ENCODE results near the gene TENT5D. TPM values are rescaled to one million over a fixed set of nuclear protein-coding genes. Genes with fewer than 3 reads are reported as not detected.
"Not testable (repeated sequence)": the region's sequence is repeated elsewhere in the genome, so short reads cannot be mapped to it uniquely, and the experiment has no call there.

Gene TENT5D
- total RNA-seq (2014; rRNA removed; shearing (Covaris generic)) (not detected in 2 replicates), polyA plus RNA-seq (2016; fragmentation: Nextera tagmentation; extraction: Ambion mirVana) (not detected in 2 replicates)

DNA sequence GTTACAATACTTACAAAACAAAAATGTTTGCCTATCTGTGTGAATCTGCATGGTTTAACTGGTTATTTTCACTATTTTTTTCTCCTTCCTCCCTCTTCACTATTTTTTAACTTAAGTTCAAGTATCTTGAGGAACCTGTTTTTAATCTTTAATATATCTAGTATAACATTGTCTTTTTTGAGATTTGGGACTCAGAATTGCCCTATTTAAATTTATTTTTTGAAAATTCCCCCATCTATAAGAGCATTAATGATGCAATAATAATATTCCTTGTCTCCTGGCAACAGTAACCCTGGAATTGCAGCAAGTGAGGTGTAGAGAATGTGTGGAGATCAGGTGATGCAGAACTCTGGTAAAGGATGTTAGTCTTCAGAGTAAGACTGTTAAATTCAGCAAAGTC, at the start of gene TENT5D:
Gene TENT5D, plus strand, starts transcription at position 301 of the 400 bp plus-strand sequence. CDS start 22,093 bp downstream, outside the sequence.
- H3K79me2 ChIP-seq (ENCODE audit: insufficient read depth) = no peaks in the 10 kb centered on the region
- no peak for DNase-seq
- H3K9ac ChIP-seq = no peak within 1 kb of the TSS
- no peaks in the 10 kb centered on the region for H3K27me3 ChIP-seq (replicated peaks; ENCODE audit: insufficient read depth)
- TF ChIP-seq EZH2 (IDR thresholded peaks at IDR 0.05; ENCODE audit: insufficient read depth, poor library complexity, severe bottlenecking) = no peak
- H3K27ac ChIP-seq = no peak within 1 kb of the TSS
- H2AFZ ChIP-seq = no peak within 1 kb of the TSS
- no peaks in the 10 kb centered on the region for H3K9me3 ChIP-seq (ENCODE audit: low read depth)
- no peaks in the 10 kb centered on the region for H4K20me1 ChIP-seq (ENCODE audit: insufficient read depth)
- in situ Hi-C loops (cut with MboI) = loop anchor here (25.0 kb wide), 1 partner anchor 108 kb away; no protein-coding TSS in a partner anchor
- no peaks in the 10 kb centered on the region for H3K36me3 ChIP-seq (ENCODE audit: low read depth)
- H3K4me2 ChIP-seq (ENCODE audit: unreplicated experiment) = no peak within 1 kb of the TSS
- H3F3A ChIP-seq (ENCODE audit: insufficient read depth) = no peaks in the 10 kb centered on the region
- no peaks in the 10 kb centered on the region for H3K4me1 ChIP-seq (ENCODE audit: insufficient read depth)
- no peaks in the 10 kb centered on the region for H3K9me2 ChIP-seq (ENCODE audit: insufficient read depth)
- no peak within 1 kb of the TSS for H3K4me3 ChIP-seq

DNA sequence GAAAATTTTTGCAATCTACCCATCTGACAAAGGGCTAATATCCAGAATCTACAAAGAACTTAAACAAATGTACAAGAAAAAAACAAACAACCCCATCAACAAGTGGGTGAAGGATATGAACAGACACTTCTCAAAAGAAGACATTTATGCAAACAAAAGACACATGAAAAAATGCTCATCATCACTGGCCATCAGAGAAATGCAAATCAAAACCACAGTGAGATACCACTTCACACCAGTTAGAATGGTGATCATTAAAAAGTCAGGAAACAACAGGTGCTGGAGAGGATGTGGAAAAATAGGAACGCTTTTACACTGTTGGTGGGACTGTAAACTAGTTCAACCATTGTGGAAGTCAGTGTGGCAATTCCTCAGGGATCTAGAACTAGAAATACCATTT, 34.6 kb upstream of the TENT5D start:
- H3K4me3 ChIP-seq; in situ Hi-C loops (cut with MboI); H3K27ac ChIP-seq; H3K9ac ChIP-seq; H3K79me2 ChIP-seq (ENCODE audit: insufficient read depth); H3K4me1 ChIP-seq (ENCODE audit: insufficient read depth); H3K27me3 ChIP-seq (replicated peaks; ENCODE audit: insufficient read depth); H3K4me2 ChIP-seq (ENCODE audit: unreplicated experiment); H2AFZ ChIP-seq; H3K9me3 ChIP-seq (ENCODE audit: low read depth); H3K36me3 ChIP-seq (ENCODE audit: low read depth); H3K9me2 ChIP-seq (ENCODE audit: insufficient read depth); DNase-seq; H3F3A ChIP-seq (ENCODE audit: insufficient read depth); H4K20me1 ChIP-seq (ENCODE audit: insufficient read depth): not testable (repeated sequence)
- 33 to 38% methylated on average over 1 of the region's 1 CpG for whole genome bisulfite sequencing, 2 experiments (ENCODE audit: low coverage in 1 of 2, low lambda C conversion rate in 2 of 2, missing lambda C conversion rate in 2 of 2)

DNA sequence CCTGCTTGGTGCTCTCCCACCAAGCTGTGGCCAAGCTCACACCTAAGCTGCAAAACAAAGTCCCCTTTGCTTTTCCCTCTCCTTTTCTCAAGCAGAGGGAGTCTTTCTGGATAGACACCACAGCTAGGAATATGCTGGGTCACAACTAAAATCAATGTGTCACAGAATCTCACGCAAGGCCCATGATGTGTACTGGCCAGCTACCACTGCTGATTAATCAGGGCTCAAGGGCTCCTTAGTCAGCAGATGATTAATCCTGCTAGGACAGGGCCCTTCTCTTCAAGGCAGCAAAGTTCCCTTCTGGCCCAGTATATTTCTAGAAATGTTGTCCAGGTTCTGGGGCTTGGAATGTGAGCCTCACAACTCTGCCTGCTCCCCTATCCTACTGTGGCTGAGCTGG, 32.0 kb upstream of the TENT5D start:
- no peaks in the 10 kb centered on the region for H3F3A ChIP-seq (ENCODE audit: insufficient read depth)

DNA sequence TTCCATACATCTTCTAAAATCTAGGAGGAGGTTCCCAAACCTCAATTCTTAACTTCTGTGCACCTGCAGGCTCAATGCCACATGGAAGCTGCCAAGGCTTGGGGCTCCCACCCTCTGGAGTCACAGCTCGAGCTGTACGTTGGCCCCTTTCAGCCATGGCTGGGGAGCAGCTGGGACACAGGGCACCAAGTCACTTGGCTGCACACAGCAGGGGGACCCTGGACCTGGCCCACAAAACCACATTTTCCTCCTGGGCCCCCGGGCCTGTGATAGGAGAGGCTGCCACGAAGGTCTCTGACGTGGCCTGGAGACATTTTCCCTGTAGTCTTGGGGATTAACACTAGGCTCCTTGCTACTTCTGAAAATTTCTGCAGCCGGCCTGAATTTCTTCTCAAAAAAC, 8.2 kb upstream of the TENT5D start:
- no peak for DNase-seq
- H4K20me1 ChIP-seq (ENCODE audit: insufficient read depth) = no peaks in the 10 kb centered on the region
- H3K4me3 ChIP-seq = no peak overlapping the region
- H3K4me2 ChIP-seq (ENCODE audit: unreplicated experiment) = no peak overlapping the region
- H3K9ac ChIP-seq = no peak overlapping the region
- H3K36me3 ChIP-seq (ENCODE audit: low read depth) = no peaks in the 10 kb centered on the region
- H3K9me2 ChIP-seq (ENCODE audit: insufficient read depth) = no peaks in the 10 kb centered on the region
- no peaks in the 10 kb centered on the region for H3K27me3 ChIP-seq (replicated peaks; ENCODE audit: insufficient read depth)
- H2AFZ ChIP-seq = no peak overlapping the region
- H3K79me2 ChIP-seq (ENCODE audit: insufficient read depth) = no peaks in the 10 kb centered on the region
- no peak for TF ChIP-seq EZH2phosphoT487 (IDR thresholded peaks at IDR 0.05; ENCODE audit: insufficient read depth, low read depth)
- TF ChIP-seq EZH2 (IDR thresholded peaks at IDR 0.05; ENCODE audit: insufficient read depth, poor library complexity, severe bottlenecking) = no peak
- H3K9me3 ChIP-seq (ENCODE audit: low read depth) = no peaks in the 10 kb centered on the region
- in situ Hi-C loops (cut with MboI) = loop anchor here (25.0 kb wide), 1 partner anchor 100 kb away; no protein-coding TSS in a partner anchor
- H3K4me1 ChIP-seq (ENCODE audit: insufficient read depth) = no peaks in the 10 kb centered on the region
- no peaks in the 10 kb centered on the region for H3F3A ChIP-seq (ENCODE audit: insufficient read depth)
- 15 to 31% methylated on average over 3 to 4 of the region's 6 CpGs for WGBS, 2 experiments (ENCODE audit: low coverage in 1 of 2, low lambda C conversion rate in 2 of 2, missing lambda C conversion rate in 2 of 2)
- no peak overlapping the region for H3K27ac ChIP-seq

More for the DNA sequence above, 32.0 kb upstream of the TENT5D start:
- Histone ChIP-seq H3K9ac (no peak overlapping the region), H3K4me1 (ENCODE audit: insufficient read depth) (no peaks in the 10 kb centered on the region), H3K9me2 (ENCODE audit: insufficient read depth) (no peaks in the 10 kb centered on the region), H3K9me3 (ENCODE audit: low read depth) (no peaks in the 10 kb centered on the region), H3K4me3 (no peak overlapping the region), H4K20me1 (ENCODE audit: insufficient read depth) (no peaks in the 10 kb centered on the region), H3K4me2 (ENCODE audit: unreplicated experiment) (no peak overlapping the region), H3K36me3 (ENCODE audit: low read depth) (no peaks in the 10 kb centered on the region), H3K79me2 (ENCODE audit: insufficient read depth) (no peaks in the 10 kb centered on the region), H3K27ac (peak overlapping the region; percentile 27; the same call in 1 of the 2 replicates), H2AFZ (no peak overlapping the region), H3K27me3 (replicated peaks; ENCODE audit: insufficient read depth) (no peaks in the 10 kb centered on the region)
- in situ Hi-C loops (cut with MboI) = no loop called here
- TF ChIP-seq EZH2phosphoT487 (IDR thresholded peaks at IDR 0.05; ENCODE audit: insufficient read depth, low read depth) = no peak
- TF ChIP-seq EZH2 (IDR thresholded peaks at IDR 0.05; ENCODE audit: insufficient read depth, poor library complexity, severe bottlenecking) = no peak
- peak; percentile 44 for DNase-seq
- 50% methylated on average over 1 of the region's 1 CpG for WGBS, 2 experiments (ENCODE audit: low coverage in 1 of 2, low lambda C conversion rate in 2 of 2, missing lambda C conversion rate in 2 of 2)

DNA sequence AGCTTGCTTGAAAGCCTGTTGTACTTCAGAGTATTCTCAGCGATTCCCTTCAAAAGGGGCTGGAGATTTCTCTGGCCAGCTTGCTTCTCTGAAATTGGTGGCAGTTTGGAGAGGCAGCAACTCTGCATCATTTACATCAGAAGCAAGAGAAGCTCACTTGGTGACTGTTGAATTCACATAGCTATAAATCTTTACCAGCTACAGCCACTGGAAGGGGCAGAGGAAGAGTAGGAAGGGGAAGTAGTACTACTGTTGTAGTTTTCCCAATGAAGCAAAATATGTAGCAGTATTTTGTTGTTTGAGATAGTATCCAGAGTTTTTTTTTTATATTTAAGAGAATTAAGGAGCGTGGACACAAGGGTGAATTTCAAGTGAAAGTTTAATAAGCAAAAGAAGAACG, 2.8 kb downstream of the TENT5D start:
- DNase-seq = no peak
- no peak for TF ChIP-seq EZH2 (IDR thresholded peaks at IDR 0.05; ENCODE audit: insufficient read depth, poor library complexity, severe bottlenecking)
- no peak for TF ChIP-seq EZH2phosphoT487 (IDR thresholded peaks at IDR 0.05; ENCODE audit: insufficient read depth, low read depth)
- WGBS, 2 experiments (ENCODE audit: low coverage in 1 of 2, low lambda C conversion rate in 2 of 2, missing lambda C conversion rate in 2 of 2) = 0 to 17% methylated on average over 2 to 3 of the region's 3 CpGs
- Histone ChIP-seq H3K9me3 (ENCODE audit: low read depth) (no peaks in the 10 kb centered on the region), H3K27me3 (replicated peaks; ENCODE audit: insufficient read depth) (no peaks in the 10 kb centered on the region), H3K9me2 (ENCODE audit: insufficient read depth) (no peaks in the 10 kb centered on the region), H2AFZ (no peak overlapping the region), H3K36me3 (ENCODE audit: low read depth) (no peaks in the 10 kb centered on the region), H3K4me1 (ENCODE audit: insufficient read depth) (no peaks in the 10 kb centered on the region), H3K9ac (no peak overlapping the region), H3F3A (ENCODE audit: insufficient read depth) (no peaks in the 10 kb centered on the region), H3K4me3 (no peak overlapping the region), H3K79me2 (ENCODE audit: insufficient read depth) (no peaks in the 10 kb centered on the region), H4K20me1 (ENCODE audit: insufficient read depth) (no peaks in the 10 kb centered on the region), H3K4me2 (ENCODE audit: unreplicated experiment) (no peak overlapping the region), H3K27ac (no peak overlapping the region)
- in situ Hi-C loops (cut with MboI) = loop anchor here (25.0 kb wide), 1 partner anchor 111 kb away; no protein-coding TSS in a partner anchor
